Measurements from ENCODE around the gene SH2D3A.

DNA sequence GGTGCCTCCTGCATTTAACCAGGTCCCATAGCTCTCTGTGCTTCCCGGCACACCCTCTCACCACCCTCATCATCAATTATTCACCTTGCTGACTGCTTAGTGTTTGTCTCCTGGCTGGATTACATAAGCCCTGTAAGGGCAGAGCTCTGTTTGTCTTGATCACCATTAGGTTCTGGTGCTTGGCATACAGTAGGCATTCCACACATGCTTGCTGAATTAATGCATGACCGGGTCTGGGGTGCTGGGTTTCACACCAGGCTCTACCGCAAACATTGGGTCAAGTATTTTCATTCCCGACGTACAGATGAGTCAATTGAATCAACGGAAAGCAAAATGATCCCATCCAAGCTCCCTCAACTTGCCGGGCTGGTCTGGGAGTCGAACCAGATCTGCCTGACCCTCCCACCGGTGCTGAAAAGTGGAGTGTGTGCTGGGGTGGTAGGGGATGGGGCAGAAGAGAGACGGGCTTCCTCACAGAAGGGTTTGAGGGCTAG lies 33.8 kb upstream of the SH2D3A start:
- TF ChIP-seq, protein P1, sequence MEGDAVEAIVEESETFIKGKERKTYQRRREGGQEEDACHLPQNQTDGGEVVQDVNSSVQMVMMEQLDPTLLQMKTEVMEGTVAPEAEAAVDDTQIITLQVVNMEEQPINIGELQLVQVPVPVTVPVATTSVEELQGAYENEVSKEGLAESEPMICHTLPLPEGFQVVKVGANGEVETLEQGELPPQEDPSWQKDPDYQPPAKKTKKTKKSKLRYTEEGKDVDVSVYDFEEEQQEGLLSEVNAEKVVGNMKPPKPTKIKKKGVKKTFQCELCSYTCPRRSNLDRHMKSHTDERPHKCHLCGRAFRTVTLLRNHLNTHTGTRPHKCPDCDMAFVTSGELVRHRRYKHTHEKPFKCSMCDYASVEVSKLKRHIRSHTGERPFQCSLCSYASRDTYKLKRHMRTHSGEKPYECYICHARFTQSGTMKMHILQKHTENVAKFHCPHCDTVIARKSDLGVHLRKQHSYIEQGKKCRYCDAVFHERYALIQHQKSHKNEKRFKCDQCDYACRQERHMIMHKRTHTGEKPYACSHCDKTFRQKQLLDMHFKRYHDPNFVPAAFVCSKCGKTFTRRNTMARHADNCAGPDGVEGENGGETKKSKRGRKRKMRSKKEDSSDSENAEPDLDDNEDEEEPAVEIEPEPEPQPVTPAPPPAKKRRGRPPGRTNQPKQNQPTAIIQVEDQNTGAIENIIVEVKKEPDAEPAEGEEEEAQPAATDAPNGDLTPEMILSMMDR (IDR thresholded peaks at IDR 0.05), result no peak
- no peak for TF ChIP-seq EP300 (IDR thresholded peaks at IDR 0.05)
- TF ChIP-seq POLR2A (IDR thresholded peaks at IDR 0.05), result no peak
